AG09309 (cell line): ENCODE measurements around the gene ANKFY1.

Experiments
- DNase-seq: peaks from one replicate; pipeline ENCODE4 v3.0.0-alpha.2; 2010; ENCODE audit warnings: low read depth
- H3K4me3 ChIP-seq: 2 replicates; pipeline ENCODE4 v1.5.1; 2011; ENCODE audit warnings: mild to moderate bottlenecking, low read depth, low read length, moderate library complexity; ENCODE audit not compliant: control insufficient read depth
- CTCF ChIP-seq: IDR thresholded peaks from 2 replicates; pipeline ENCODE4 v1.5.1; 2011; ENCODE audit warnings: mild to moderate bottlenecking, low read depth, low read length, inconsistent platforms; ENCODE audit not compliant: insufficient read depth, control insufficient read depth; ENCODE audit errors: missing control alignments

Gene ANKFY1

GRCh38 chr17:4135489-4135888 lies 128.3 kb downstream of the ANKFY1 start:
- no peak for TF ChIP-seq CTCF
- DNase-seq, result no peak
- H3K4me3 ChIP-seq, result no peak overlapping the region

- H3K4me3 ChIP-seq, result no peak overlapping the region
- no peak for DNase-seq
- TF ChIP-seq CTCF, result no peak
Measured at GRCh38 chr17:4134721-4135120, 129.1 kb downstream of the ANKFY1 start.

- no peak overlapping the region for H3K4me3 ChIP-seq
- DNase-seq, result no peak
- no peak for TF ChIP-seq CTCF
Measured at GRCh38 chr17:4130715-4131114, 133.1 kb downstream of the ANKFY1 start.

GRCh38 chr17:4127555-4127954 lies 136.2 kb downstream of the ANKFY1 start:
- TF ChIP-seq CTCF, result no peak
- no peak overlapping the region for H3K4me3 ChIP-seq
- DNase-seq, result no peak

GRCh38 chr17:4125552-4125951 lies 138.2 kb downstream of the ANKFY1 start:
- H3K4me3 ChIP-seq, result no peak overlapping the region
- no peak for TF ChIP-seq CTCF
- no peak for DNase-seq

- no peak overlapping the region for H3K4me3 ChIP-seq
- DNase-seq, result no peak
- TF ChIP-seq CTCF, result no peak
Measured at GRCh38 chr17:4124999-4125398, 138.8 kb downstream of the ANKFY1 start.

GRCh38 chr17:4120332-4120731 lies 143.4 kb downstream of the ANKFY1 start:
- no peak for TF ChIP-seq CTCF
- no peak for DNase-seq
- no peak overlapping the region for H3K4me3 ChIP-seq
